AG04449 (cell line): ENCODE measurements around the gene GCNT2.

ENCODE experiments used
- CTCF ChIA-PET: fragments of 350-600 bp; formaldehyde crosslinking; extraction: SDS; loops from one replicate; lab custom pipeline; 2021; ENCODE audit warnings: antibody characterized with exemption; lab: Yijun Ruan, JAX
- POLR2A ChIA-PET: fragments of 400-600, 350-600 bp; formaldehyde crosslinking; extraction: SDS; loops from one replicate; lab custom pipeline; 2020; ENCODE audit warnings: antibody characterized with exemption, inconsistent platforms; lab: Yijun Ruan, JAX
- DNase-seq: peaks from one replicate; pipeline ENCODE4 v3.0.0-alpha.2; 2010; ENCODE audit warnings: low read depth, low spot score
- H3K4me3 ChIP-seq: 2 replicates; pipeline ENCODE4 v1.5.1; 2011; ENCODE audit warnings: low read depth, mild to moderate bottlenecking, control low read depth, low read length
- CTCF ChIP-seq: IDR thresholded peaks from one replicate; pipeline ENCODE4 v1.5.1; 2011; ENCODE audit warnings: mild to moderate bottlenecking, moderate library complexity, low read length, control low read depth, inconsistent platforms; ENCODE audit not compliant: insufficient read depth; ENCODE audit errors: missing control alignments

GCNT2 gene

GRCh38 chr6:10583509-10583901, 62.4 kb downstream of the GCNT2 start:
- no peak overlapping the region for H3K4me3 ChIP-seq
- POLR2A ChIA-PET: no interaction called here
- CTCF ChIA-PET: no interaction called here
- no peak for DNase-seq
- TF ChIP-seq CTCF: no peak

DNA sequence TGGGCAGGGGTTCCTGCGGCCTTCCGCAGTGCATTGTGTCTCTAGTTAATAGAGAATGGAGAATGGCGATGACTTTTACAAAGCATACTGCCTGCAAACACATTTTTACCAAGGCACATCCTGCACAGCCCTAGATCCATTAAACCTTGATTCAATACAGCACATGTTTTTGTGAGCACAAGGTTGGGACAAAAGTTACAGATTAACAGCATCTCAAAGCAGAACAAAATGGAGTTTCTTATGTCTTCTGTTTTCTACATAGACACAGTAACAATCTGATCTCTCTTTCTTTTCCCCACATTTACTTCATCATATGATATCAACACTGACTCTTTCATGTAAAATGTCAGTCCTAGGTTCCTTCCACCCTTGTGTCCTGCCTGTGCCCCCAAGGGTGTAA, 63.5 kb downstream of the GCNT2 start:
- TF ChIP-seq CTCF: no peak
- ChIA-PET CTCF (no interaction called here), POLR2A (no interaction called here)
- no peak for DNase-seq
- no peak overlapping the region for H3K4me3 ChIP-seq

- ChIA-PET POLR2A (no interaction called here), CTCF (no interaction called here)
- no peak for DNase-seq
- H3K4me3 ChIP-seq: no peak overlapping the region
- TF ChIP-seq CTCF: no peak
Observed at GRCh38 chr6:10585209-10585845, 64.2 kb downstream of the GCNT2 start.

DNA sequence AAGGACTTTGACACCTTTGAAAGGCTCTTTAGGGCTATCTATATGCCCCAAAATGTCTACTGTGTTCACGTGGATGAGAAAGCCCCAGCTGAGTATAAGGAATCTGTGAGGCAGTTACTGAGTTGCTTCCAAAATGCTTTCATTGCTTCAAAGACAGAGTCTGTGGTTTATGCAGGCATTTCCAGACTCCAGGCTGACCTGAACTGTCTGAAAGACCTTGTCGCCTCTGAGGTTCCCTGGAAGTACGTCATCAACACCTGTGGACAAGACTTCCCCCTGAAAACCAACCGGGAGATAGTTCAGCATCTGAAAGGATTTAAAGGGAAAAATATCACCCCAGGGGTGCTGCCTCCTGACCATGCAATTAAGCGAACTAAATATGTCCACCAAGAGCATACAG, 65.2 kb downstream of the GCNT2 start:
- ChIA-PET CTCF (no interaction called here), POLR2A (no interaction called here)
- no peak for TF ChIP-seq CTCF
- no peak for DNase-seq
- H3K4me3 ChIP-seq: no peak overlapping the region

GRCh38 chr6:10587656-10588406, 66.7 kb downstream of the GCNT2 start:
- no peak for TF ChIP-seq CTCF
- CTCF ChIA-PET: no interaction called here
- no peak for DNase-seq
- POLR2A ChIA-PET: no interaction called here
- H3K4me3 ChIP-seq: no peak overlapping the region

DNA sequence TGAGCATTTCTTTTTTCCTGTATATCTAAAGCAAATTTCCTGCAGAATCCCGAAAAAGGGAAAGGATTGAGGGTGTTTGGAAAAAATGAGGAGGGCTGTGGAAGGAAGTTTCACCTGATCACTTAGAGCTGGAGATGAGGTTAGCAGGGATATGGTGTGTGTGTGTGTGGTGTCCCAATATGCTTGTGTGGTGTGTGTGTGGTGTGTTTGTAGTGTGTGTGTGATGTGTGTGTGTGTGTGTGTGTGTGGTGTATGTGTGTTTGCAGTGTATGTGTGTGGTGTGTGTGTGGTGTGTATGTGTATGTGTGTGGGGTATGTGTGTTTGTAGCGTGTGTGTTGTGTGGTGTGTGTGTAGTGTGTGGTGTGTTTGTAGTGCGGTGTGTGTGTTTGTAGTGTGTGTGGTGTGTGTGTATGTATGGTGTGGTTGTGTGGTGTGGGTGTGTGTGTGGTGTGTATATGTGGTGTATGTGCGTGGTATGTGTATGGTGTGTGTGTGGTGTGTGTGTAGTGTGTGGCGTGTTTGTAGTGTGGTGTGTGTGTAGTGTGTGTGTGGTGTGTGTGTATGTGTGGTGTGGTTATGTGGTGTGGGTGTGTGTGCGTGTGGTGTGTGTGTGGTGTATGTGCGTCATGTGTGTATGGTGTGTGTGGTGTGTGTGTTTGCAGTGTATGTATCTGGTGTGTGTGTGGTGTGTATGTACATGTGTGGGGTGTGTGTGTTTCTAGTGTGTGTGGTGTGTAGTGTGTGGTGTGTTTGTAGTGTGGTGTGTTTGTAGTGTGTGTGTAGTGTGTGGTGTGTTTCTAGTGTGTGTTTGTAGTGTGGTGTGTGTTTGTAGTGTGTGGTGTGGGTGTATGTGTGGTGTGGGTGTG, 67.6 kb downstream of the GCNT2 start:
- DNase-seq: no peak
- ChIA-PET POLR2A (no interaction called here), CTCF (no interaction called here)
- no peak overlapping the region for H3K4me3 ChIP-seq
- TF ChIP-seq CTCF: no peak
